Activated T-cell treated with anti-CD3 and anti-CD28 coated beads, Interleukin-2, amount 50 U/mL, for 24 hours (primary cell): ENCODE data around the gene CC2D2A.
"Not testable (repeated sequence)": the region's sequence is repeated elsewhere in the genome, so short reads cannot be mapped to it uniquely, and the experiment has no call there.

ENCODE experiments used
- DNase-seq: peaks from one replicate; pipeline ENCODE4 v3.0.0-alpha.2; 2020
- H3K27ac Mint-ChIP-seq: 2 replicates; pipeline ENCODE4 v1.8.0; 2020; ENCODE audit warnings: mild to moderate bottlenecking, mixed read lengths
- H3K27me3 Mint-ChIP-seq: 2 replicates; pipeline ENCODE4 v1.8.0; 2020; ENCODE audit warnings: mixed read lengths
- H3K36me3 Mint-ChIP-seq: 2 replicates; pipeline ENCODE4 v1.8.0; 2020; ENCODE audit warnings: low read depth, mixed read lengths
- H3K4me1 Mint-ChIP-seq: 2 replicates; pipeline ENCODE4 v1.8.0; 2020; ENCODE audit warnings: low read depth, mixed read lengths
- H3K4me3 Mint-ChIP-seq: 2 replicates; pipeline ENCODE4 v1.8.0; 2020; ENCODE audit warnings: mild to moderate bottlenecking, moderate library complexity, mixed read lengths
- H3K9me3 Mint-ChIP-seq: 2 replicates; pipeline ENCODE4 v1.8.0; 2020; ENCODE audit warnings: mixed read lengths

The CC2D2A gene

DNA sequence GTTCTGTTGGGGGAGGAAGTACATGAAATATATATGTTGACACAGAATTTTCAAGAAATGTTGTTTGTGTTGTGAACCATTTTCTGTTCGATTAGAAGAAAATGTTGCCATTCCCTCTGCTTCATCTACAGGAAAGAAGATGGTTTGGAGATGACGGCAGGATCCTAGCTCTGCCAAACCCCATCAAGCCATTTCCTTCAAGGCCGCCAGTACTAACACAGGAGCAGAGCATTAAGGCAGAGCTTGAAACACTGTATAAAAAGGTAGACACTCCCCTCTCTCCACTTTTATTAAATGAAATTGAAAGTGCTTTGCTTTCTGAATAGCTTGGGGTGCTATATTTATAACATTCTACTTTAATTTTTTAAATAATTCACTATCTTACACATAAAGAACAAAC lies 46.8 kb downstream of the CC2D2A start:
- H3K4me3 Mint-ChIP-seq, result no peak overlapping the region
- DNase-seq, result no peak
- peaks cover 1% of the 10 kb centered on the region for H3K4me1 Mint-ChIP-seq
- no peaks in the 10 kb centered on the region for H3K27me3 Mint-ChIP-seq
- no peak overlapping the region for H3K27ac Mint-ChIP-seq
- H3K36me3 Mint-ChIP-seq, result peaks cover 7% of the 10 kb centered on the region
- peaks cover 9% of the 10 kb centered on the region for H3K9me3 Mint-ChIP-seq

DNA sequence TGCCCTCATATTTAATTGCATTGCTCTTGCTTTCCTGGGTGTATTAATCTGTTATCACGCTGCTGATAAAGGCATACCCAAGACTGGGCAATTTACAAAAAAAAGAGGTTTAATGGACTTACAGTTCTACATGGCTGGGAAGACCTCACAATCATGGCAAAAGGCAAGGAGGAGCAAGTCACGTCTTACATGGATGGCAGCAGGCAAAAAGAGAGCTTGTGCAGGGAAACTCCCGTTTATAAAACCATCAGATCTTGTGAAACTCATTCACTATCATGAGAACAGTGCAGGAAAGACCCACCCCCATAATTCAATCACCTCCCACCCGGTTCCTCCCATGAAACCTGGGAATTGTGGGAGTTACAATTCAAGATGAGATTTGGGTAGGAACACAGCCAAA lies 48.0 kb downstream of the CC2D2A start:
- not testable (repeated sequence) for H3K27ac Mint-ChIP-seq, DNase-seq, H3K4me1 Mint-ChIP-seq, H3K9me3 Mint-ChIP-seq, H3K36me3 Mint-ChIP-seq, H3K27me3 Mint-ChIP-seq, H3K4me3 Mint-ChIP-seq

DNA sequence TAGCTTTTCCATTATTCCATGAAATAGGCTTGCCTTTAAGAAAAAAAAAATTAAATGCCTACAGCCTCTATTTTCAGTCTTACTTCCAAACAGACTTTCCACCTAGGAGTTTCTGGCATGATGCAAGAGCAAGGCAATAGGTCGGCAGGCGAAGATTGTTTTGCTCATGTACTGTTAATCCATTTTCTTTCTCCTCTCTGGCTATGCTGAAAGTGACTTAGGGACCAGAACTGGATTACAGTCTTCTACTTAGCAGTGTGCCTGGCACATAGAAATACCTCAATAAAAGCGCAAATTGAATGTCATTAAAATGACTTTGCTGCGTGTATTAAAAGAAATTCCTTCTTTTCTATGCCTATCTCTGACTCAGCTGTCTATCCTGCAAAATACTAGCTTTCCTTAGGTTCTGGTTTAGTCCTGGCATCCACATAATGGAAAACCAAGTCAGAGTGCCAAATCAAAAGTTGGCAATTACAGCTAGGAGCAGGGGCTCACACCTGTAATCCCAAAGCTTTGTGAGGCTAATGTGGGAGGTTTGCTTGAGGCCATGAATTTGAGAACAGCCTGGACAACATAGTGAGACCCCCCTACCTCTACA lies 51.9 kb downstream of the CC2D2A start:
- H3K27me3 Mint-ChIP-seq, result no peaks in the 10 kb centered on the region
- peaks cover 9% of the 10 kb centered on the region for H3K9me3 Mint-ChIP-seq
- H3K27ac Mint-ChIP-seq, result no peak overlapping the region
- no peak overlapping the region for H3K4me3 Mint-ChIP-seq
- DNase-seq, result no peak
- H3K36me3 Mint-ChIP-seq, result peaks cover 7% of the 10 kb centered on the region
- no peaks in the 10 kb centered on the region for H3K4me1 Mint-ChIP-seq

DNA sequence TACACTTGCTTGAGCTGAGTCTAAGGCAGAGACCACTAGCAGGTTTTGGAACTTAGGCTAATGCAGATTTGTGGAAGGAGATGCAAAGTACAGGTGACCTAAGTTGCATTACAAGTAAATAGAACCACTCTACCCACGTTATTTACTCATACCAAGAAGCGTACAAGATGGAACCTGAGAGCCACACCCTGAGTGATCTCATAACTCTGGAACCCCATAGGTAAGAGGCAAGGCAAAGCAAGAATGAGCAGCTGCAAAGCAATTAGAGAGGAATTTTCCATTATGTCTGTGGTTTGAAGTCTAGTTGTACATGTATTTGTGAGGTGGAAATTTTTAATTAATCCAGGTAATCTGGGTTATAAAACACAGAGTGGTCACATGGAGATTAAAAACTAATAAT lies 55.4 kb downstream of the CC2D2A start:
- H3K4me3 Mint-ChIP-seq, result no peak overlapping the region
- H3K9me3 Mint-ChIP-seq, result no peaks in the 10 kb centered on the region
- H3K27ac Mint-ChIP-seq, result no peak overlapping the region
- no peaks in the 10 kb centered on the region for H3K27me3 Mint-ChIP-seq
- DNase-seq, result no peak
- H3K36me3 Mint-ChIP-seq, result no peaks in the 10 kb centered on the region
- H3K4me1 Mint-ChIP-seq, result no peaks in the 10 kb centered on the region

DNA sequence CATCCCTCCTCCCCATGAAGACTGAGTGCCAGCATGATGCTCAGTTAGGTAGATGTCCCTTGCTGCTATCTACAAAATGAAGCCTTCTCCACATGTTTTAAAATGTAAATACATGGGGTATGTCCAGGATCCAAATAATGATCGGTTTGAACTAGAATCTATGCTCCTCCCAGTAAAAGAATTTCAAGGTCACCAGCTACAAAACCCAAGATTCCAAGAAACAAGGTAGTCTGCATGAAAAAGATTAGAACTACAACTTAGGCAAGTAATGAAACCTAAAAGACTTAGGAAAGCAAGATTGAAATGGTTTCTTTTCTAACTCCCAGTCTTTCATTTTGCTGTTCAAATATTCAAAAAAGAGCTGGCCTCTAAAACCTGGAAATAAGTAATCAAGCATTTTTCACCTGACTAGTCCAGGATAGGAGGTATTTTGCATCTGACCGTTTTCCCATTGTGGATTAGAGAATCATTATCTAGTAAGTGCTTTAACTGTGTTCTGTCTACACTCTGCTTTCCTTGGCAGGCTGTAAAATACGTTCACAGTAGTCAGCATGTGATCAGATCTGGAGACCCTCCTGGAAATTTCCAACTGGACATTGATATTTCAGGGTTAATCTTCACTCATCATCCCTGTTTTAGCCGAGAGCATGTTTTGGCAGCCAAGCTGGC lies 57.4 kb downstream of the CC2D2A start:
- Mint-ChIP-seq H3K27ac (no peak overlapping the region), H3K36me3 (no peaks in the 10 kb centered on the region), H3K4me3 (no peak overlapping the region), H3K4me1 (no peaks in the 10 kb centered on the region), H3K27me3 (no peaks in the 10 kb centered on the region), H3K9me3 (no peaks in the 10 kb centered on the region)
- no peak for DNase-seq

DNA sequence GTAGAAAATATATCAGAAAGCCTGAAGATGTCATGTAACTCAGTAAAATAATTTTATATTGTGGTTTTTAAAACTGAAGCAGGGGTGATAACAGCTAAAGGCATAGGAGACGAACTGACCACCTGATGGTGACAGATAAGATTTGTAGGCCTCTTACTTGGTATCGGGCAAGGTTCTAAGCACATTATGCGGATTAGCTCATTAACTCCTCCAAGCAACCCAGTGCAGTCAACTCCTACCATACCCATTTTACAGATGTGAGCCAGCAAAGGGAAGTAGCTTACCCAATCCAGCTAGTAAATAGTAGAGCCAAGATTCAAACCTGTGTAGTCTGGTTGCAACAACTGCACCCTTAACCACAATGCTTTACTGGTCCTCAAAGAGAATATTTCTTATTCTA lies 62.1 kb downstream of the CC2D2A start:
- no peaks in the 10 kb centered on the region for H3K4me1 Mint-ChIP-seq
- H3K4me3 Mint-ChIP-seq, result no peak overlapping the region
- no peak for DNase-seq
- no peak overlapping the region for H3K27ac Mint-ChIP-seq
- no peaks in the 10 kb centered on the region for H3K9me3 Mint-ChIP-seq
- H3K27me3 Mint-ChIP-seq, result no peaks in the 10 kb centered on the region
- no peaks in the 10 kb centered on the region for H3K36me3 Mint-ChIP-seq

DNA sequence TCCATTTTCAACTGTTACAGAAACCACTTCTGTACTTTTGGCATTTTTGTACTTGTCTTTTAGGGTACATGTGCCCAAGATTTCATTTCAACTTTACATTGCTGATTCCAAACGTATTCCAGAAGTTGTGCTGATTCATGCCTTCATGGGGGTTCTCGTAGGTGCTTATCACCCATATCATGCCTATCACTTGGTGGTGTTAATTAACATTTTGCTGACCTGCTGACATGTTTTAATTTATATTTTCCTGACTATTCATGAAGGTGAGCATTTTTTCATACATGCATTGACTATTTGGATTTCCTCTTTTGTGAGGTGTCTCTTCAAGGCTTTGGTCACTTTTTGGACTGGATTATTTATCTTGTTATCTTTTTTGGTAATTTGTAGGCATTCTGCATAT lies 64.1 kb downstream of the CC2D2A start:
- no peaks in the 10 kb centered on the region for H3K9me3 Mint-ChIP-seq
- no peaks in the 10 kb centered on the region for H3K36me3 Mint-ChIP-seq
- H3K27ac Mint-ChIP-seq, result no peak overlapping the region
- DNase-seq, result no peak
- no peaks in the 10 kb centered on the region for H3K4me1 Mint-ChIP-seq
- H3K4me3 Mint-ChIP-seq, result no peak overlapping the region
- H3K27me3 Mint-ChIP-seq, result no peaks in the 10 kb centered on the region

DNA sequence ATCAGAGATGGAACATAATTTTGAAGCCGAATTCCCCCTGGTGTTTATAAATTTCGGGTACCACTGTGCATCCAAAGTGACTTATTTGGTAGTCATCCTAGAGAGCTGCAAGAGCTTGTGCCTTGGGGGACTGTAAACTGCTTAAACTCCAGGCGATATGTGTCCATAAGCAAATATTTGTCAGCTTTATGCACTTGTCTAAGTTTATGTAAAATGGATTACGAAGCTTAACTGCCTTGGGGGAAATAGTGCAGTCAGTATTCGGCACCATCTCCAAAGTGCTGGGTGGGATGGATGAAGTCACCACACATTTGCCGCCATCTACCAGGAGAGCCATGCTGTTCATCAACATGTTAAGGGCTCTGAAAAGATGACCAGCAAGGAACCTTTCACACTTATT lies 65.9 kb downstream of the CC2D2A start:
- no peaks in the 10 kb centered on the region for H3K9me3 Mint-ChIP-seq

DNA sequence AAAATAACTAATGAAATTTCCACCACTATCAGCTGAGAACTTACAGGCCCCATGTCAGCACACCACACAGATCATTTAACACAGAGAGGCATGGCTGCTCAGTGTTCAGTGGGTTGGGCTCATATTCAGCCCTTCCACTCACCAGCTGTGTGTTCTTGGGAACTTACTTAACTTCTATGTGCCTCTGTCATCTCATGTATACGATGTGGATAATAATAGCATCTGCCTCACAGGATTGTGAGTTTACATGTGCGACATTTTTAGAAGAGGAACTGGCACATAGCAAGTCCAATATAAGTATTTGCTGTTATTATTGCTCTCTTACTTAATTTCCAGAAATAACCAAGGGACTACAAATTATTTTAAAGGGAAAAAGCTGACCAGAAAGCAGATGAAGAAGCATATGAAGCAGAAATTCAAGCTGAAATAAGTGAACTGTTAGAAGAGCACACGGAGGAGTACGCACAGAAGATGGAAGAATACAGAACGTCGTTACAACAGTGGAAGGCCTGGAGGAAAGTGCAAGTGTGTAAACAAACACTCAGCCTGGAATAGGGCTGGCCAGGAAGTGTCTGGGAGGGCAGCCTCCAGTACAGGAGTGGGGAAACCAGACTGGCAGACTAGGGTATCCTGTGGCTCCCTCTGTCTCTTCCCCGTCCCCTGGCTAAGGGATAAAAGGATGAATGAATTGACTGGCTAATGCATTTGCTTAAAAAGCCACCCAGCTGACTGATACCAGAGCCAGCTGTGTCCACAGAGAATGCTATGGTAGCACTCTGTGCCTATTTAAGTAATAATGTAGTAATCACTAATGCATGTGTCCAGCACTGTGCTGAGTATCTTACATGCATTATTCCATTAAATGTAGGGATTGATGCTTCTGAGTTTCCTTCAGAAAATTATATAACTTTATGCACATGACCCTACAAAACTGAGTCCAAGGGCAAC lies 67.1 kb downstream of the CC2D2A start:
- Mint-ChIP-seq H3K4me3 (no peak overlapping the region), H3K27ac (no peak overlapping the region), H3K9me3 (no peaks in the 10 kb centered on the region), H3K36me3 (no peaks in the 10 kb centered on the region), H3K27me3 (no peaks in the 10 kb centered on the region), H3K4me1 (no peaks in the 10 kb centered on the region)
- DNase-seq, result no peak

More for the DNA sequence above, 65.9 kb downstream of the CC2D2A start:
- H3K4me1 Mint-ChIP-seq, result no peaks in the 10 kb centered on the region
- H3K27ac Mint-ChIP-seq, result no peak overlapping the region
- DNase-seq, result no peak
- H3K36me3 Mint-ChIP-seq, result no peaks in the 10 kb centered on the region
- no peaks in the 10 kb centered on the region for H3K27me3 Mint-ChIP-seq
- H3K4me3 Mint-ChIP-seq, result no peak overlapping the region

DNA sequence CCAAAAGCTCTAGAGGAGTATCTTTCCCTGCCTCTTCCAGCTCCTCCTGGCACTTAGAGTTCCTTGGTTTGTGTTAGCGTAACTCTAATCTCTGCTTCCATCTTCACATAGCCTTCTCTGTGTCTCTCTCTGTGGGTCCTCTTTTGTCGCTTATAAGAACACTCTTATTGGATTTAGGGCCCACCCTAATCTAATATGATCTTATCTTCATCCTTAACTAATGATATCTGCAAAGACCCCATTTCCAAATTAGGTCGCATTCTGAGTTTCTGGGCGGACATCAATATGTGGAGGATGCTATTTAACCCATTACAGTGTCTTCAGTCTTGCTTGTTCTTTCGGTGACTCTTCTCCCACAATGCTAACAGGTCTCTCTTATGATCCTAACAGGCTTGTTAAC lies 72.3 kb downstream of the CC2D2A start:
- H3K4me3 Mint-ChIP-seq, result no peak overlapping the region
- H3K27ac Mint-ChIP-seq, result no peak overlapping the region
- H3K9me3 Mint-ChIP-seq, result no peaks in the 10 kb centered on the region
- DNase-seq, result no peak
- H3K4me1 Mint-ChIP-seq, result no peaks in the 10 kb centered on the region
- no peaks in the 10 kb centered on the region for H3K27me3 Mint-ChIP-seq
- no peaks in the 10 kb centered on the region for H3K36me3 Mint-ChIP-seq

DNA sequence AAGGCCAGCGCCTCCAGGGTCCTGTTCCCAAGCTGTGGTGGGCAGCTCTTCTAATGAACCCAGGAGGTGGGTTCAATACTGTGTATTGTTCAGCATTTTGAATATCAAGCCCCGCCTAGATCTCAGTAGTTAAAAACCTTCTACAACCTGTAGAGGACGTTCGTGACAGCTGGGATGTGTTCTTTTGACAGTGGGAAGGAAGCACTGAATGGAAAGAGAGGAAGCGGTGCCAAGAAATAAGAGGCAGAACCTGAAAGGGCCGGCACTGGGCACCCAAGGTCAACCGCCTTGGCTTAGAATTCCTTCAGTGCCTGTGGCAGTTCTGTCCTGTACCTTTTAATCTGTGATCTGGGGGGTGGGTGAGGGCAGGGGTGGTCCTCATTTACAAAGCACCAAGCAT lies 73.1 kb downstream of the CC2D2A start:
- Mint-ChIP-seq H3K4me3 (no peak overlapping the region), H3K36me3 (no peaks in the 10 kb centered on the region), H3K9me3 (no peaks in the 10 kb centered on the region), H3K4me1 (peaks cover 5% of the 10 kb centered on the region), H3K27me3 (no peaks in the 10 kb centered on the region), H3K27ac (no peak overlapping the region)
- no peak for DNase-seq

DNA sequence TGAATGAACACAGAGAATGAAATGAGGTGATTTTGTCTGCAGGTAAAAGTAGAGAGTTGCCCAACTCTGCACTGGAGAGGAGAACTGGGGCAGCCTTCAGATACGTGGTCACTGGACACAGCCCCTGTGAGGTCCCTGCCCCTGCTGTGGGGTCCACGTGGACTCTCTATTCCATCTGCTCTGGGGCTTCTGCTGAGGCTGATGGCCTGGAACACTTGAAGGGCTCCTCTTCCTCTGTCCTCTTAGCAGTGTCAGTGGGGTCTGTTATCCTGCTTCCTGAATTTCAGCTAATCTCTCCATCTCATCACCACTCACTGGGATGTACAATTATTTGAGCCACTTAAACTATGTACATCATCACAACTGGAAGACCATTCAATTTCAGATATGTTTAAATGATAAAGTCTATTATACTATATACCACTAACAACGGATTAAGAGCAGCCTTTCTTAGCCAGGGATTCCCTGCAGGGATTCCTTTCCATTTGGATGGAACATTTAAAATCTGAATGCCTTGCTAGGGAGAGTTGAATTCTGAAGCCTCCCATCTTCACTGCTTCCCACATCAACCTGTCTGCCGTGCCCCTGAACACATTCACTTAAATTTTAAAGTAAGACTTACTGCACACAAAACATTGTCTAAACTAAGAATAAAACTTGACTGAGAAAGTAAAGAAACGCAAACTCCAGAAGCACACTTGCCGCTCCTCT lies 74.0 kb downstream of the CC2D2A start:
- H3K4me3 Mint-ChIP-seq, result no peak overlapping the region
- H3K36me3 Mint-ChIP-seq, result no peaks in the 10 kb centered on the region
- no peaks in the 10 kb centered on the region for H3K9me3 Mint-ChIP-seq
- no peaks in the 10 kb centered on the region for H3K27me3 Mint-ChIP-seq
- H3K4me1 Mint-ChIP-seq, result peaks cover 9% of the 10 kb centered on the region
- no peak overlapping the region for H3K27ac Mint-ChIP-seq
- no peak for DNase-seq

DNA sequence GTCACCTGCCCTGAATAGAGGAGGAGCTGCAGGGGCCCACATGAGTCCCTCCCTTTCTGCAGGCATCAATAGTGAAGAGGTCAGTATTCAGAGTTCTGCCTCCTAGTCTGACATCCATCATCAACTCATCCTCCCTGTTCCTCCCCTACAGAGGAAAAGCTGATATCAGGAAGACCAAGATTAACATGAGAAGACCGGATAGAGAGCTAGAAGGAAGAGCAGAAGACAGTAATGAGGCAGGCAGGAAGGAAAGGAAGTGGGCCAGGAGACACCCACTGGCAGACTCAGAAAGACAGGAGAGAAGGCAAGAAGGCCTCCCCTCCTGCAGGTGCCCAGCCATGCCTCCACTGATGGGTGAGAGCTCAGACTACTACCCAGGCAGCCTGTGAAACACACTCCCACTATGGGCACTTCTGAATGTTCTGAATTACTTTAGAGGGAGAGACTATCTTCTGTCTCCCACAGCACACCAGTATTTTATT lies 74.6 kb downstream of the CC2D2A start:
- no peak for DNase-seq
- no peaks in the 10 kb centered on the region for H3K9me3 Mint-ChIP-seq
- H3K36me3 Mint-ChIP-seq, result no peaks in the 10 kb centered on the region
- H3K27ac Mint-ChIP-seq, result no peak overlapping the region
- H3K27me3 Mint-ChIP-seq, result no peaks in the 10 kb centered on the region
- H3K4me3 Mint-ChIP-seq, result no peak overlapping the region
- H3K4me1 Mint-ChIP-seq, result peaks cover 9% of the 10 kb centered on the region

DNA sequence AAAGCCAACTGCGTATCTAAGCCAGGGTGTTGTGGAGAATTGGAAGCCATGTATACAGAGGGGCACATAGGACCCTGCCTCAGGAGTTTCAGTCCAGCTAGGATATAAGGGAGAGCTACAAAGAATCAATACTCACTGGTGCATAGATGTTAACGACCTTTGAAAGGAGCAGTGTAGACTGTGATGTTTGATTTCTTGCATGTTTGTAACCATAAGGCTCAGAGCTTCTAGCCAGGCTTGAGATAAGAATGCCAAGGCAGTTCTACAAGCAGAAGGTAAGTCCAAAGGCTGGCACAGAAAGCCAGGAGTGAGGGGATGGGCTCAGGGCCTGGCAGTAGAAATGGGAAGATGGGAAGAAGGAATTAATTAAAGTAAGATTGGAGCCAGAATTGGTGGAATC lies 75.7 kb downstream of the CC2D2A start:
- no peaks in the 10 kb centered on the region for H3K27me3 Mint-ChIP-seq
- no peak overlapping the region for H3K4me3 Mint-ChIP-seq
- peaks cover 9% of the 10 kb centered on the region for H3K4me1 Mint-ChIP-seq
- H3K9me3 Mint-ChIP-seq, result no peaks in the 10 kb centered on the region
- DNase-seq, result no peak
- no peak overlapping the region for H3K27ac Mint-ChIP-seq
- no peaks in the 10 kb centered on the region for H3K36me3 Mint-ChIP-seq
